Measurements from ENCODE around the gene NTN1. TPM values are rescaled to one million over a fixed set of nuclear protein-coding genes. Genes with fewer than 3 reads are reported as not detected.

NTN1 gene
- total RNA-seq, 1 experiment from 2014 or later: 4.2 TPM

DNA sequence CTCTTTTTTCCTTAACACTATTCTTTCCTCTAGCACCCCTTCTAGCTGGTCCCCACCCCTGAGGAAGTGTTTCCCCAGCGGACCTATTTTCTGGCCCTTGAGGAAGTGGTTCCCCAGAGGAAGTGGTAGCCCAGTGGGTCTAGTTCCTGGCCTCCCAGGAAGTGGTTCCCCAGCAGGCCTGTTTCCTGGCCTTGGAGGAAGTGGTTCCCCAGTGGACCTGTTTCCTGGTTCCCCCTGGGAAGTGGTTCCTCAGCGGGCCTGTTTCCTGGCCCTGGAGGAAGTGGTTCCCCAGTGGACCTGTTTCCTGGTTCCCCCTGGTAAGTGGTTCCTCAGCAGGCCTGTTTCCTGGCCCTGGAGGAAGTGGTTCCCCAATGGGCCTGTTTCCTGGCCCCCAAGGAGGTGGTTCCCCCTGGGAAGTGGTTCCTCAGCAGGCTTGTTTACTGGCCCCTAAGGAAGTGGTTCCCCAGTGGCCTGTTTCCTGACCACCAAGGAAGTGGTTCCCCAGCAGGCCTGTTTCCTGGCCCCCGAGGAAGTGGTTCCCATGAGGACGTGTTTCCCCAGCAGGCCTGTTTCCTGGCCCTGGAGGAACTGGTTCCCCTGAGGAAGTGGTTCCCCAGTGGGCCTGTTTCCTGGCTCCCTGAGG lies 58.3 kb downstream of the NTN1 start:
- H3K4me3 ChIP-seq (replicated peaks in 1 of 2; ENCODE audit: low read depth in 1 of 2, low read length in 2 of 2): no peak overlapping the region
- H4K20me1 ChIP-seq (ENCODE audit: insufficient read depth): no peaks in the 10 kb centered on the region
- BruUV-seq (replicated peaks): no TSS peak
- no peaks in the 10 kb centered on the region for H3K27me3 ChIP-seq (ENCODE audit: insufficient read depth, low read length)
- no peaks in the 10 kb centered on the region for H3K9me3 ChIP-seq (ENCODE audit: control insufficient read depth in 1 of 2, insufficient read depth in 1 of 2, low read depth in 1 of 2, low read length in 2 of 2)
- ChIA-PET POLR2A (no interaction called here), RAD21 (ENCODE audit: low non-redundant PET in 1 of 2, low total read pairs in 2 of 2, uncharacterized antibody in 2 of 2, unreplicated experiment in 2 of 2) (no interaction called here), CTCF (no interaction called here)
- H3K36me3 ChIP-seq (ENCODE audit: control insufficient read depth in 1 of 2, insufficient read depth in 2 of 2, low read length in 2 of 2): no peaks in the 10 kb centered on the region
- H3K9me2 ChIP-seq (ENCODE audit: insufficient read depth): no peaks in the 10 kb centered on the region
- H3K4me1 ChIP-seq (ENCODE audit: control insufficient read depth in 1 of 2, insufficient read depth in 2 of 2, low read length in 2 of 2): peaks cover 0 to 3% of the 10 kb centered on the region in 2 experiments; a peak in 2 of 4 replicates
- no peak overlapping the region for H3K4me2 ChIP-seq (ENCODE audit: low read length)
- intact Hi-C loops (cut with micrococcal nuclease): no loop called here
- H3K79me2 ChIP-seq (ENCODE audit: insufficient read depth, low read length): no peaks in the 10 kb centered on the region
- ATAC-seq (no peak), DNase-seq (ENCODE audit: low read depth, low spot score) (no peak)
- no peak overlapping the region for H2AFZ ChIP-seq (ENCODE audit: low read depth, low read length, poor library complexity, severe bottlenecking)
- no peak overlapping the region for H3K9ac ChIP-seq (ENCODE audit: low read length)
- H3K27ac ChIP-seq (ENCODE audit: low read depth, low read length): no peak overlapping the region
- TF ChIP-seq RAD21 (IDR thresholded peaks at IDR 0.05; ENCODE audit: low read depth) (no peak), ELF1 (IDR thresholded peaks at IDR 0.05; ENCODE audit: borderline replicate concordance, low read depth) (no peak), POLR2AphosphoS5 (IDR thresholded peaks at IDR 0.05; ENCODE audit: low read depth, low read length) (no peak), JUND (IDR thresholded peaks at IDR 0.05) (no peak), ZNF274 (IDR thresholded peaks at IDR 0.05; ENCODE audit: low read depth, low read length) (no peak), YY1 (IDR thresholded peaks at IDR 0.05; ENCODE audit: extremely low read depth, insufficient replicate concordance, low read depth, low read length) (no peak), EZH2 (IDR thresholded peaks at IDR 0.05) (no peak), SIN3A (IDR thresholded peaks at IDR 0.05; ENCODE audit: low read depth) (no peak)
- TF ChIP-seq, protein P1, sequence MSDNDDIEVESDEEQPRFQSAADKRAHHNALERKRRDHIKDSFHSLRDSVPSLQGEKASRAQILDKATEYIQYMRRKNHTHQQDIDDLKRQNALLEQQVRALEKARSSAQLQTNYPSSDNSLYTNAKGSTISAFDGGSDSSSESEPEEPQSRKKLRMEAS (IDR thresholded peaks at IDR 0.05): no peak

DNA sequence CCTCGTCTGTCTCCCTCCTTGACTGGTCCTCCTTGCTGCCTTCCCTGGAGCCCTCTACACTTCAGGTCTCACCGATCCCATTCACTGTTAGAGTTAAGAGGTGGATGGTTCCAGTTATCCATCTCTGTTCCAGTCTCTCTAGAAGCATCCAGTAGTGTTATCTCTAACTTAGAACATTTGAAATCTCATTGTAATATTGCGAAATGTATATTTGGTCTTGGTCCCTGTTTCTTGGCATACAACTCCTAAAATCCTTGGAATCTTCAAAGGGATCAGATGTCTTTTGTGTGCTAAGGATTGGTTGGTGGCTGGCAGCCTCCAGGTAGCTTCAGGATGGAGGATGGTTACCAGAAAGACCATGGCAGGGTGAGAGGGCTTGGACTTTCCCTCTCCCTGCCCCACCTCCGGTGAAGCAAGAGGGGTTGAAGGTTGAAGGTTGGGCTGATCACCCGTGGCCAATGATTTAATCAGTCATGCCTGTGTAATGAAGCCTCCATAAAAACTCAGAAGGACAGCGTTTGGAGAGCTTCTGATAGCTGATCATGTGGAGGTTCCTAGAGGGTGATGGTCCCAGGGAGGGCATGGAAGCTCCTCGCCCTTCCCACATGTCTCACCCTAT lies 59.1 kb downstream of the NTN1 start:
- ATAC-seq: no peak
- Histone ChIP-seq H4K20me1 (ENCODE audit: insufficient read depth) (no peaks in the 10 kb centered on the region), H3K27me3 (ENCODE audit: insufficient read depth, low read length) (no peaks in the 10 kb centered on the region), H3K4me1 (ENCODE audit: control insufficient read depth in 1 of 2, insufficient read depth in 2 of 2, low read length in 2 of 2) (no peaks in the 10 kb centered on the region), H3K9me3 (ENCODE audit: control insufficient read depth in 1 of 2, insufficient read depth in 1 of 2, low read depth in 1 of 2, low read length in 2 of 2) (no peaks in the 10 kb centered on the region), H3K79me2 (ENCODE audit: insufficient read depth, low read length) (no peaks in the 10 kb centered on the region), H3K9me2 (ENCODE audit: insufficient read depth) (no peaks in the 10 kb centered on the region), H3K4me3 (replicated peaks in 1 of 2; ENCODE audit: low read depth in 1 of 2, low read length in 2 of 2) (no peak overlapping the region), H3K27ac (ENCODE audit: low read depth, low read length) (no peak overlapping the region), H3K9ac (ENCODE audit: low read length) (no peak overlapping the region), H2AFZ (ENCODE audit: low read depth, low read length, poor library complexity, severe bottlenecking) (no peak overlapping the region), H3K4me2 (ENCODE audit: low read length) (no peak overlapping the region), H3K36me3 (ENCODE audit: control insufficient read depth in 1 of 2, insufficient read depth in 2 of 2, low read length in 2 of 2) (no peaks in the 10 kb centered on the region)
- no TSS peak for BruUV-seq (replicated peaks)
- DNase-seq (ENCODE audit: low read depth, low spot score): no peak
- RAD21 ChIA-PET (ENCODE audit: low non-redundant PET in 1 of 2, low total read pairs in 2 of 2, uncharacterized antibody in 2 of 2, unreplicated experiment in 2 of 2): no interaction called here
- CTCF ChIA-PET: no interaction called here
- POLR2A ChIA-PET: no interaction called here
- intact Hi-C loops (cut with micrococcal nuclease): no loop called here
- TF ChIP-seq CBX3 (IDR thresholded peaks at IDR 0.05; ENCODE audit: low read depth) (no peak), ZNF274 (IDR thresholded peaks at IDR 0.05; ENCODE audit: low read depth, low read length) (no peak), EGR1 (IDR thresholded peaks at IDR 0.05; ENCODE audit: low read depth) (no peak), YY1 (IDR thresholded peaks at IDR 0.05; ENCODE audit: extremely low read depth, insufficient replicate concordance, low read depth, low read length) (no peak), ZFX (IDR thresholded peaks at IDR 0.05) (no peak), POLR2AphosphoS5 (IDR thresholded peaks at IDR 0.05; ENCODE audit: low read depth, low read length) (no peak), RAD21 (IDR thresholded peaks at IDR 0.05; ENCODE audit: low read depth) (no peak)
- TF ChIP-seq, protein P2, sequence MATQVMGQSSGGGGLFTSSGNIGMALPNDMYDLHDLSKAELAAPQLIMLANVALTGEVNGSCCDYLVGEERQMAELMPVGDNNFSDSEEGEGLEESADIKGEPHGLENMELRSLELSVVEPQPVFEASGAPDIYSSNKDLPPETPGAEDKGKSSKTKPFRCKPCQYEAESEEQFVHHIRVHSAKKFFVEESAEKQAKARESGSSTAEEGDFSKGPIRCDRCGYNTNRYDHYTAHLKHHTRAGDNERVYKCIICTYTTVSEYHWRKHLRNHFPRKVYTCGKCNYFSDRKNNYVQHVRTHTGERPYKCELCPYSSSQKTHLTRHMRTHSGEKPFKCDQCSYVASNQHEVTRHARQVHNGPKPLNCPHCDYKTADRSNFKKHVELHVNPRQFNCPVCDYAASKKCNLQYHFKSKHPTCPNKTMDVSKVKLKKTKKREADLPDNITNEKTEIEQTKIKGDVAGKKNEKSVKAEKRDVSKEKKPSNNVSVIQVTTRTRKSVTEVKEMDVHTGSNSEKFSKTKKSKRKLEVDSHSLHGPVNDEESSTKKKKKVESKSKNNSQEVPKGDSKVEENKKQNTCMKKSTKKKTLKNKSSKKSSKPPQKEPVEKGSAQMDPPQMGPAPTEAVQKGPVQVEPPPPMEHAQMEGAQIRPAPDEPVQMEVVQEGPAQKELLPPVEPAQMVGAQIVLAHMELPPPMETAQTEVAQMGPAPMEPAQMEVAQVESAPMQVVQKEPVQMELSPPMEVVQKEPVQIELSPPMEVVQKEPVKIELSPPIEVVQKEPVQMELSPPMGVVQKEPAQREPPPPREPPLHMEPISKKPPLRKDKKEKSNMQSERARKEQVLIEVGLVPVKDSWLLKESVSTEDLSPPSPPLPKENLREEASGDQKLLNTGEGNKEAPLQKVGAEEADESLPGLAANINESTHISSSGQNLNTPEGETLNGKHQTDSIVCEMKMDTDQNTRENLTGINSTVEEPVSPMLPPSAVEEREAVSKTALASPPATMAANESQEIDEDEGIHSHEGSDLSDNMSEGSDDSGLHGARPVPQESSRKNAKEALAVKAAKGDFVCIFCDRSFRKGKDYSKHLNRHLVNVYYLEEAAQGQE (IDR thresholded peaks at IDR 0.05; ENCODE audit: low read depth): no peak
- TF ChIP-seq, protein P3, sequence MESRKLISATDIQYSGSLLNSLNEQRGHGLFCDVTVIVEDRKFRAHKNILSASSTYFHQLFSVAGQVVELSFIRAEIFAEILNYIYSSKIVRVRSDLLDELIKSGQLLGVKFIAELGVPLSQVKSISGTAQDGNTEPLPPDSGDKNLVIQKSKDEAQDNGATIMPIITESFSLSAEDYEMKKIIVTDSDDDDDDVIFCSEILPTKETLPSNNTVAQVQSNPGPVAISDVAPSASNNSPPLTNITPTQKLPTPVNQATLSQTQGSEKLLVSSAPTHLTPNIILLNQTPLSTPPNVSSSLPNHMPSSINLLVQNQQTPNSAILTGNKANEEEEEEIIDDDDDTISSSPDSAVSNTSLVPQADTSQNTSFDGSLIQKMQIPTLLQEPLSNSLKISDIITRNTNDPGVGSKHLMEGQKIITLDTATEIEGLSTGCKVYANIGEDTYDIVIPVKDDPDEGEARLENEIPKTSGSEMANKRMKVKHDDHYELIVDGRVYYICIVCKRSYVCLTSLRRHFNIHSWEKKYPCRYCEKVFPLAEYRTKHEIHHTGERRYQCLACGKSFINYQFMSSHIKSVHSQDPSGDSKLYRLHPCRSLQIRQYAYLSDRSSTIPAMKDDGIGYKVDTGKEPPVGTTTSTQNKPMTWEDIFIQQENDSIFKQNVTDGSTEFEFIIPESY (IDR thresholded peaks at IDR 0.05; ENCODE audit: extremely low read depth, insufficient replicate concordance, low read length): no peak

All from HCT116 (cell line).